GM23338 (cell line): Measurements from ENCODE around the gene IL26. TPM values are rescaled to one million over a fixed set of nuclear protein-coding genes. Genes with fewer than 3 reads are reported as not detected.

ENCODE experiments used
- ATAC-seq: fragments of 200-7000 bp; cut with Tn5 transposase; 3 replicates; pipeline ENCODE4 v1.9.1; 2020
- DNase-seq: peaks from one replicate; pipeline ENCODE4 v3.0.0-alpha.2; 2015; ENCODE audit warnings: low spot score
- H2AFZ ChIP-seq: fragments of 200-600 bp; sonication (generic); 2 replicates; pipeline ENCODE4 v1.8.0; 2016; ENCODE audit warnings: antibody characterized with exemption, mild to moderate bottlenecking, moderate library complexity
- H3F3A ChIP-seq: fragments of 200-600 bp; sonication (generic); replicated peaks from 2 replicates; pipeline ENCODE4 v1.8.0; 2017; ENCODE audit warnings: antibody characterized with exemption, mixed run types, low read depth
- H3K27ac ChIP-seq: fragments of 200-600 bp; sonication (generic); 2 replicates; pipeline ENCODE4 v1.6.1; 2016; ENCODE audit warnings: low read depth
- H3K27me3 ChIP-seq: fragments of 200-600 bp; sonication (generic); 2 replicates; pipeline ENCODE4 v1.8.0; 2016; ENCODE audit warnings: mild to moderate bottlenecking, mixed run types, moderate library complexity; ENCODE audit not compliant: insufficient read depth
- H3K36me3 ChIP-seq: fragments of 200-600 bp; sonication (generic); 2 replicates; pipeline ENCODE4 v1.8.0; 2016; ENCODE audit warnings: mild to moderate bottlenecking; ENCODE audit not compliant: insufficient read depth
- H3K4me1 ChIP-seq: fragments of 200-600 bp; sonication (generic); 2 replicates; pipeline ENCODE4 v1.8.0; 2016; ENCODE audit warnings: mild to moderate bottlenecking, moderate library complexity; ENCODE audit not compliant: insufficient read depth
- H3K4me2 ChIP-seq: fragments of 200-600 bp; sonication (generic); 2 replicates; pipeline ENCODE4 v1.7.1; 2017; ENCODE audit warnings: mixed run types
- H3K4me3 ChIP-seq: fragments of 200-600 bp; sonication (generic); 2 replicates; pipeline ENCODE4 v1.6.1; 2016; ENCODE audit warnings: mixed run types
- H3K79me2 ChIP-seq: fragments of 200-600 bp; sonication (generic); replicated peaks from 2 replicates; pipeline ENCODE4 v1.8.0; 2017; ENCODE audit warnings: mild to moderate bottlenecking; ENCODE audit not compliant: insufficient read depth
- H3K9me2 ChIP-seq: fragments of 200-600 bp; sonication (generic); 2 replicates; pipeline ENCODE4 v1.8.0; 2017; ENCODE audit not compliant: insufficient read depth
- H4K20me1 ChIP-seq: fragments of 200-600 bp; sonication (generic); replicated peaks from 2 replicates; pipeline ENCODE4 v1.8.0; 2017; ENCODE audit warnings: mild to moderate bottlenecking; ENCODE audit not compliant: insufficient read depth
- H3K27ac Mint-ChIP-seq: 2 replicates; pipeline ENCODE4 v1.8.0; 2020; ENCODE audit warnings: inconsistent platforms, mild to moderate bottlenecking, moderate library complexity, mixed read lengths
- H3K27me3 Mint-ChIP-seq: 3 replicates; pipeline ENCODE4 v1.8.0; 2022; ENCODE audit warnings: low read depth, mild to moderate bottlenecking, moderate library complexity, mixed read lengths, inconsistent platforms; ENCODE audit not compliant: insufficient read depth, poor library complexity
- H3K36me3 Mint-ChIP-seq: 3 replicates; pipeline ENCODE4 v1.8.0; 2021; ENCODE audit warnings: low read depth, mild to moderate bottlenecking, inconsistent platforms, moderate library complexity, mixed read lengths
- H3K4me1 Mint-ChIP-seq: 3 replicates; pipeline ENCODE4 v1.8.0; 2020; ENCODE audit warnings: mild to moderate bottlenecking, inconsistent platforms, mixed read lengths
- H3K4me3 Mint-ChIP-seq: 3 replicates; pipeline ENCODE4 v1.8.0; 2021; ENCODE audit warnings: moderate library complexity, mild to moderate bottlenecking, inconsistent platforms, mixed read lengths
- H3K9me3 Mint-ChIP-seq: 3 replicates; pipeline ENCODE4 v1.8.0; 2020; ENCODE audit warnings: moderate library complexity, mild to moderate bottlenecking, inconsistent platforms, mixed read lengths
- CREB1 ChIP-seq: fragments of 250-450 bp; sonication (Bioruptor Pico); IDR thresholded peaks from 2 replicates; pipeline ENCODE4 v1.5.0; 2020; ENCODE audit warnings: low read depth, mild to moderate bottlenecking, moderate library complexity
- ETS1 ChIP-seq: IDR thresholded peaks from 2 replicates; pipeline ENCODE4 v1.6.1; 2016; ENCODE audit warnings: antibody characterized with exemption
- JUNB ChIP-seq: IDR thresholded peaks from one replicate; pipeline ENCODE4 v1.6.1; 2016; ENCODE audit warnings: antibody characterized with exemption; ENCODE audit not compliant: unreplicated experiment
- POLR2AphosphoS5 ChIP-seq: IDR thresholded peaks from 2 replicates; pipeline ENCODE4 v1.6.1; 2016; ENCODE audit warnings: antibody characterized with exemption, low read depth
- REST ChIP-seq: IDR thresholded peaks from one replicate; pipeline ENCODE4 v1.6.1; 2018; ENCODE audit warnings: antibody characterized with exemption; ENCODE audit not compliant: unreplicated experiment
- STAT1 ChIP-seq: IDR thresholded peaks from one replicate; pipeline ENCODE4 v1.6.1; 2016; ENCODE audit warnings: antibody characterized with exemption; ENCODE audit not compliant: unreplicated experiment
- ZNF114 ChIP-seq: fragments of 250-450 bp; sonication (Bioruptor Pico); IDR thresholded peaks from 2 replicates; pipeline ENCODE4 v1.5.0; 2020; ENCODE audit warnings: mild to moderate bottlenecking, moderate library complexity
- ZNF331 ChIP-seq: fragments of 250-450 bp; sonication (Bioruptor Pico); IDR thresholded peaks from 2 replicates; pipeline ENCODE4 v1.5.0; 2020; ENCODE audit warnings: low read depth, mild to moderate bottlenecking, moderate library complexity
- polyA plus RNA-seq: library from polyadenylated mRNA; unstranded; fragments of >200 nt; fragmentation: Nextera tagmentation; extraction: Ambion mirVana; gene quantifications from 2 replicates; pipeline ENCODE4 v1.2.1, GENCODE V29; 2016
- total RNA-seq: library from RNA; depleted of rRNA; stranded (reverse); fragments of >200 nt; shearing (Covaris generic); gene quantifications from 2 replicates; pipeline ENCODE4 v1.2.3, GENCODE V29; 2014
- TF ChIP-seq, protein P1 (sequence below), 2 experiments: fragments of 200-600 bp in 1 of 2; sonication (generic) in 1 of 2; conservative IDR thresholded peaks; 2 replicates each; pipeline versions ENCODE4 v1.5.1 to v1.6.1; 2016 to 2017; ENCODE audit warnings: antibody characterized with exemption in 2 of 2, low read depth in 2 of 2, mild to moderate bottlenecking in 2 of 2, moderate library complexity in 1 of 2
- TF ChIP-seq, protein P2 (sequence below): fragments of 250-450 bp; sonication (Bioruptor Pico); IDR thresholded peaks from 2 replicates; pipeline ENCODE4 v1.5.0; 2020; ENCODE audit warnings: mild to moderate bottlenecking, moderate library complexity

The IL26 gene
- total and polyA plus RNA-seq, 2 experiments from 2014 or later, result not detected

DNA sequence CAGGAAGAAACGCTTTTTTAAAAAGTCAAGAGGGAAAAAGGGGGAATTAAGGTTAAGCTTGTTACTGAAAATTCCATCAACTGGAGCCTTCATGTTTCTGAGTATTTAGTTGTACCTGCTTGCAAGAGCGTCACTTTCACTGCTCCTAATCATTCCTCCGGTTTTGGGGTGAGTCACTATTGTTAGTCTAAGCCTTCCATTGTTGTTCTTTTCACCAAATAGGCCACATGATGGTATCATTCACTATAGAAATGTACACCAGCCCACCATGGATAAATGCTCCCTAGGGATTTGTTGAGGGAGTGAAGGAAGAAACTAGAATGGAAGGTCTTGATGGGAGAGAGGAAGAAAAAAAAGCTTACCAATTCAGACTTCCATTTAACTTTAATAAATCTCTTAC is 24.8 kb upstream of the IL26 start (continued):
- TF ChIP-seq REST, result no peak
- no peak for TF ChIP-seq STAT1
- TF ChIP-seq POLR2AphosphoS5, result no peak
- TF ChIP-seq ZNF114 (CRISPR knock-in tag), result no peak

GRCh38 chr12:68247785-68248184 is 22.2 kb upstream of the IL26 start:
- no peak for DNase-seq
- ATAC-seq, result no peak
- no peak overlapping the region for H3K27ac Mint-ChIP-seq
- Histone ChIP-seq H3K79me2 (no peaks in the 10 kb centered on the region), H3K4me2 (no peak overlapping the region), H3K36me3 (no peaks in the 10 kb centered on the region), H2AFZ (no peak overlapping the region), H4K20me1 (no peaks in the 10 kb centered on the region), H3K4me1 (no peaks in the 10 kb centered on the region), H3F3A (no peaks in the 10 kb centered on the region), H3K27me3 (no peaks in the 10 kb centered on the region), H3K4me3 (no peak overlapping the region), H3K9me2 (peaks cover 9% of the 10 kb centered on the region), H3K27ac (no peak overlapping the region)
- no peak for TF ChIP-seq ETS1
- no peak for TF ChIP-seq STAT1
- TF ChIP-seq, protein P1, sequence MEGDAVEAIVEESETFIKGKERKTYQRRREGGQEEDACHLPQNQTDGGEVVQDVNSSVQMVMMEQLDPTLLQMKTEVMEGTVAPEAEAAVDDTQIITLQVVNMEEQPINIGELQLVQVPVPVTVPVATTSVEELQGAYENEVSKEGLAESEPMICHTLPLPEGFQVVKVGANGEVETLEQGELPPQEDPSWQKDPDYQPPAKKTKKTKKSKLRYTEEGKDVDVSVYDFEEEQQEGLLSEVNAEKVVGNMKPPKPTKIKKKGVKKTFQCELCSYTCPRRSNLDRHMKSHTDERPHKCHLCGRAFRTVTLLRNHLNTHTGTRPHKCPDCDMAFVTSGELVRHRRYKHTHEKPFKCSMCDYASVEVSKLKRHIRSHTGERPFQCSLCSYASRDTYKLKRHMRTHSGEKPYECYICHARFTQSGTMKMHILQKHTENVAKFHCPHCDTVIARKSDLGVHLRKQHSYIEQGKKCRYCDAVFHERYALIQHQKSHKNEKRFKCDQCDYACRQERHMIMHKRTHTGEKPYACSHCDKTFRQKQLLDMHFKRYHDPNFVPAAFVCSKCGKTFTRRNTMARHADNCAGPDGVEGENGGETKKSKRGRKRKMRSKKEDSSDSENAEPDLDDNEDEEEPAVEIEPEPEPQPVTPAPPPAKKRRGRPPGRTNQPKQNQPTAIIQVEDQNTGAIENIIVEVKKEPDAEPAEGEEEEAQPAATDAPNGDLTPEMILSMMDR (conservative IDR thresholded peaks at IDR 0.05; ENCODE audit: low read depth in 2 of 2), result no peak
- TF ChIP-seq JUNB, result no peak
- TF ChIP-seq CREB1 (CRISPR knock-in tag), result no peak
- TF ChIP-seq, protein P2, sequence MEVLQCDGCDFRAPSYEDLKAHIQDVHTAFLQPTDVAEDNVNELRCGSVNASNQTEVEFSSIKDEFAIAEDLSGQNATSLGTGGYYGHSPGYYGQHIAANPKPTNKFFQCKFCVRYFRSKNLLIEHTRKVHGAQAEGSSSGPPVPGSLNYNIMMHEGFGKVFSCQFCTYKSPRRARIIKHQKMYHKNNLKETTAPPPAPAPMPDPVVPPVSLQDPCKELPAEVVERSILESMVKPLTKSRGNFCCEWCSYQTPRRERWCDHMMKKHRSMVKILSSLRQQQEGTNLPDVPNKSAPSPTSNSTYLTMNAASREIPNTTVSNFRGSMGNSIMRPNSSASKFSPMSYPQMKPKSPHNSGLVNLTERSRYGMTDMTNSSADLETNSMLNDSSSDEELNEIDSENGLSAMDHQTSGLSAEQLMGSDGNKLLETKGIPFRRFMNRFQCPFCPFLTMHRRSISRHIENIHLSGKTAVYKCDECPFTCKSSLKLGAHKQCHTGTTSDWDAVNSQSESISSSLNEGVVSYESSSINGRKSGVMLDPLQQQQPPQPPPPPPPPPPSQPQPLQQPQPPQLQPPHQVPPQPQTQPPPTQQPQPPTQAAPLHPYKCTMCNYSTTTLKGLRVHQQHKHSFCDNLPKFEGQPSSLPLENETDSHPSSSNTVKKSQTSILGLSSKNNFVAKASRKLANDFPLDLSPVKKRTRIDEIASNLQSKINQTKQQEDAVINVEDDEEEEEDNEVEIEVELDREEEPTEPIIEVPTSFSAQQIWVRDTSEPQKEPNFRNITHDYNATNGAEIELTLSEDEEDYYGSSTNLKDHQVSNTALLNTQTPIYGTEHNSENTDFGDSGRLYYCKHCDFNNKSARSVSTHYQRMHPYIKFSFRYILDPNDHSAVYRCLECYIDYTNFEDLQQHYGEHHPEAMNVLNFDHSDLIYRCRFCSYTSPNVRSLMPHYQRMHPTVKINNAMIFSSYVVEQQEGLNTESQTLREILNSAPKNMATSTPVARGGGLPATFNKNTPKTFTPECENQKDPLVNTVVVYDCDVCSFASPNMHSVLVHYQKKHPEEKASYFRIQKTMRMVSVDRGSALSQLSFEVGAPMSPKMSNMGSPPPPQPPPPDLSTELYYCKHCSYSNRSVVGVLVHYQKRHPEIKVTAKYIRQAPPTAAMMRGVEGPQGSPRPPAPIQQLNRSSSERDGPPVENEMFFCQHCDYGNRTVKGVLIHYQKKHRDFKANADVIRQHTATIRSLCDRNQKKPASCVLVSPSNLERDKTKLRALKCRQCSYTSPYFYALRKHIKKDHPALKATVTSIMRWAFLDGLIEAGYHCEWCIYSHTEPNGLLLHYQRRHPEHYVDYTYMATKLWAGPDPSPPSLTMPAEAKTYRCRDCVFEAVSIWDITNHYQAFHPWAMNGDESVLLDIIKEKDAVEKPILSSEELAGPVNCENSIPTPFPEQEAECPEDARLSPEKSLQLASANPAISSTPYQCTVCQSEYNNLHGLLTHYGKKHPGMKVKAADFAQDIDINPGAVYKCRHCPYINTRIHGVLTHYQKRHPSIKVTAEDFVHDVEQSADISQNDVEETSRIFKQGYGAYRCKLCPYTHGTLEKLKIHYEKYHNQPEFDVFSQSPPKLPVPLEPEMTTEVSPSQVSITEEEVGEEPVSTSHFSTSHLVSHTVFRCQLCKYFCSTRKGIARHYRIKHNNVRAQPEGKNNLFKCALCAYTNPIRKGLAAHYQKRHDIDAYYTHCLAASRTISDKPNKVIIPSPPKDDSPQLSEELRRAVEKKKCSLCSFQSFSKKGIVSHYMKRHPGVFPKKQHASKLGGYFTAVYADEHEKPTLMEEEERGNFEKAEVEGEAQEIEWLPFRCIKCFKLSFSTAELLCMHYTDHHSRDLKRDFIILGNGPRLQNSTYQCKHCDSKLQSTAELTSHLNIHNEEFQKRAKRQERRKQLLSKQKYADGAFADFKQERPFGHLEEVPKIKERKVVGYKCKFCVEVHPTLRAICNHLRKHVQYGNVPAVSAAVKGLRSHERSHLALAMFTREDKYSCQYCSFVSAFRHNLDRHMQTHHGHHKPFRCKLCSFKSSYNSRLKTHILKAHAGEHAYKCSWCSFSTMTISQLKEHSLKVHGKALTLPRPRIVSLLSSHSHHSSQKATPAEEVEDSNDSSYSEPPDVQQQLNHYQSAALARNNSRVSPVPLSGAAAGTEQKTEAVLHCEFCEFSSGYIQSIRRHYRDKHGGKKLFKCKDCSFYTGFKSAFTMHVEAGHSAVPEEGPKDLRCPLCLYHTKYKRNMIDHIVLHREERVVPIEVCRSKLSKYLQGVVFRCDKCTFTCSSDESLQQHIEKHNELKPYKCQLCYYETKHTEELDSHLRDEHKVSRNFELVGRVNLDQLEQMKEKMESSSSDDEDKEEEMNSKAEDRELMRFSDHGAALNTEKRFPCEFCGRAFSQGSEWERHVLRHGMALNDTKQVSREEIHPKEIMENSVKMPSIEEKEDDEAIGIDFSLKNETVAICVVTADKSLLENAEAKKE (CRISPR knock-in tag), result no peak
- no peak for TF ChIP-seq ZNF331
- peaks cover 5% of the 10 kb centered on the region; the same call in 2 of the 3 replicates for H3K36me3 Mint-ChIP-seq
- H3K27me3 Mint-ChIP-seq, result no peaks in the 10 kb centered on the region
- peaks cover 4% of the 10 kb centered on the region; the same call in 1 of the 3 replicates for H3K4me1 Mint-ChIP-seq
- H3K9me3 Mint-ChIP-seq, result peaks cover 16% of the 10 kb centered on the region
- no peak overlapping the region for H3K4me3 Mint-ChIP-seq
